ENCODE measurements around the gene TNK1. TPM values are rescaled to one million over a fixed set of nuclear protein-coding genes. Genes with fewer than 3 reads are reported as not detected.
"Not testable (repeated sequence)": the region's sequence is repeated elsewhere in the genome, so short reads cannot be mapped to it uniquely, and the experiment has no call there.

Gene TNK1
- 2.2 and 3.6 TPM in 2 replicates for total RNA-seq

DNA sequence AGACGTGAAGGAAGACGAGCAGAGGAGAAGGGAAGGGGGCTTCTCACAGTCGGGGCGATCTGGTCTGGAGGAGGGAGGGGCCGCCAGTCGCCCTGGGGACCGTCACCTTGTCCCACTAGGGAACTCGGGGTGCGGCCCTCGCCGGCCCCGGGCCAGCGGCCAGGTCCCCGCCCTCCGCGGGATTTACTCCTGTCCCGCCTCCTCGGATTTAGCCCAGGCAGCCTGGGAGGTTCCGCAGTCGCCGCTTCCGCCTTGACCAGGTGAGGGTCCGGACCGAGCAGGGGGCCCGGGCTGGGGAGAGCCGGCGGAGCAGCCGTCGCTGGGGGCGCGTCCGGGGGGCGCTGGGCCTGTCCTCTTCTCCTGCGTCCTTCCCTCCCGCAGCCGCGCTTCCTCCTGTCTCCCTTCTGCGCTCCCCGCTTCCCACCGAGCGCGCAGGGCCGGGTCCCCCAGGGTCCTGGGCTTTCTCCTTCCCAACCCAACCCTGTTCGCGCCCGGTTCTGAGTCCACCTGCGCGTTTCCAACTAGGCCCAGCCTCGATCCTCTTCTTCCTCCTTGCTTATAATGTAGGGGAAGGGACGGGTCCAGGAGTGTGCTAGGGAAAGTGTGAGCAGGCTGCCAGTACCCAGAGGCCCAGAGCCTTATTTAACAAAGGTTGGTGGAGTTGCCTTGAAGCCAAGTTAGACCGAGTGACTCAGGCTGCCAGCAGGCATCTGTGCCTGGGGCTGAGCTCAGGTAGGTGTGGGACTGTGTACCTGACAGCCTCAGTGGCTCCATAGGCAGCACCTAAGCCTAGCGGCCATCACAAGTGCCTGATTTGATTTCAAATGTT is at the start of gene TNK1:
Gene TNK1 (plus strand): TSS at position 235 of the 829 bp plus-strand sequence. CDS start 1,838 bp downstream, outside the sequence.
- no peak for DNase-seq

DNA sequence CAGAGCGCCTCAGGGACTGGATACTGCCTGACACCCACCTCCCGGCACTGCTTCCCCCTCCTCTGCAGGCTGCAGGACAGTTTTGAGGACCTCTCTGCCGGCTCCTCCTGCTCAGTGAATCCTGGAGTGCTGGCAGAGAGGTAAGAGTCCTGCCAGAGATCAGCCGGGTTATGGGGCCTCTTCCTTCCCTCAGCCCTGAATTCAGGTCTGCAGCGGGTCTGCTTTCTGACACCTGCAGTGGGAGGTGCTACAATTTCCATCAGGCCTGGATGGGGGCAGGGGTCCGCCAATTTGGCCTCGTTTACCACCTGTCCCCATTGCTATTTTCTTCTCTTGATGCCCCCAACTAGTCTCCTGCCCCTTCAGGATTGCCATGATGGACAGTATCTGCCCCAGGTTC is 48.8 kb upstream of the TNK1 start:
- no peak for DNase-seq

GRCh38 chr17:7332600-7333069 is 48.3 kb upstream of the TNK1 start:
- DNase-seq: not testable (repeated sequence)

DNA sequence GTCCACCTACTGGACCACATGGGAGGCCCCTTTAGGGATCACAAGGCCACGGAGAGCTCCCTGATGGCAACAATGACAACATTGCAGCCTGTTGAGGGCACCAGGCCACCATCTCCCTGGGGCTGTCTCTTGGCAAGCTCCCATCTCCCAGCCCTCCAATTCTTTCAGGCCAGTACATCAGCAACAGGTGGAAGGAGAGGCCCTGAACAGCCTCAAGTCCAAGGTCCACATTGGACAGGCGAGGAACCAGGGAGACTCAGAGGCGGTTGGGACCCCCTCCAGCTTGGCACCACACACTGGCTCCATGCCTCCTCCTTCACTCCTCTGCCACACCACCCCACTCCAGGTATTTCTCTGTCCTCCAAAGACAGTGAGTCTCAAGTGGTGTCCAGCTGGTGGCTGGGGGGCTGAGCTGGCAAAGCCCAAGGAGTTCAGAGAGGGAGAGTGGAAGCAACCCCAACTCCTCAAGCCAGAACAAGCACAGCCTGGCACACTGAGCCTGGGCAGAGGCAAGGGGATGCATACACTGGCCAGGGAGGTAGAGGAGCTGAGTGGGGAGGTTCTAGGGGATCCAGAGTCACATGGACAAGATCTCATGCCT is 45.9 kb upstream of the TNK1 start:
- no peak for DNase-seq

DNA sequence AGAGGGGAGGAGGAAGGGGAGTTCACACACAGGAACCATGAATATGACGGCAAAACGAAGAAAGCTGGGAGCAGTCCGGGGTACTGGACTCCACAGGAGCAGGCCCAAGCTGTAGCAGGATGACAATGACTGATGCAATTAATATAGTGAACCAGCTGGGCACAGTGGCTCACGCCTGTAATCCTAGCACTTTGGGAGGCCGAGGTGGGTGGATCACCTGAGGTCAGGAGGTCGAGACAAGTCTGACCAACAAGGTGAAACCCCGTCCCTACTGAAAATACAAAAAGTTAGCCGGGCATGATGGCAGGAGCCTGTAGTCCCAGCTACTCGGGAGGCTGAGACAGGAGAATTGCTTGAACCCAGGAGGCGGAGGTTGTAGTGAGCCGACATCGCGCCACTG is 45.1 kb upstream of the TNK1 start:
- DNase-seq: not testable (repeated sequence)

- DNase-seq: no peak
These were observed 44.4 kb upstream of the TNK1 start, which contains the start of gene ACAP1 for GRCh38 chr17:7336240-7337175. Gene ACAP1 (plus strand): TSS chr17:7336529. CDS start chr17:7336735, 206 bp downstream.

GRCh38 chr17:7337600-7337999 is 43.3 kb upstream of the TNK1 start:
- DNase-seq: not testable (repeated sequence)

- no peak for DNase-seq
These were observed 40.7 kb upstream of the TNK1 start for GRCh38 chr17:7340179-7340578.

GRCh38 chr17:7341842-7342241 is 39.0 kb upstream of the TNK1 start:
- DNase-seq: no peak

- no peak for DNase-seq
These were observed 37.6 kb upstream of the TNK1 start for GRCh38 chr17:7343250-7343649.

DNA sequence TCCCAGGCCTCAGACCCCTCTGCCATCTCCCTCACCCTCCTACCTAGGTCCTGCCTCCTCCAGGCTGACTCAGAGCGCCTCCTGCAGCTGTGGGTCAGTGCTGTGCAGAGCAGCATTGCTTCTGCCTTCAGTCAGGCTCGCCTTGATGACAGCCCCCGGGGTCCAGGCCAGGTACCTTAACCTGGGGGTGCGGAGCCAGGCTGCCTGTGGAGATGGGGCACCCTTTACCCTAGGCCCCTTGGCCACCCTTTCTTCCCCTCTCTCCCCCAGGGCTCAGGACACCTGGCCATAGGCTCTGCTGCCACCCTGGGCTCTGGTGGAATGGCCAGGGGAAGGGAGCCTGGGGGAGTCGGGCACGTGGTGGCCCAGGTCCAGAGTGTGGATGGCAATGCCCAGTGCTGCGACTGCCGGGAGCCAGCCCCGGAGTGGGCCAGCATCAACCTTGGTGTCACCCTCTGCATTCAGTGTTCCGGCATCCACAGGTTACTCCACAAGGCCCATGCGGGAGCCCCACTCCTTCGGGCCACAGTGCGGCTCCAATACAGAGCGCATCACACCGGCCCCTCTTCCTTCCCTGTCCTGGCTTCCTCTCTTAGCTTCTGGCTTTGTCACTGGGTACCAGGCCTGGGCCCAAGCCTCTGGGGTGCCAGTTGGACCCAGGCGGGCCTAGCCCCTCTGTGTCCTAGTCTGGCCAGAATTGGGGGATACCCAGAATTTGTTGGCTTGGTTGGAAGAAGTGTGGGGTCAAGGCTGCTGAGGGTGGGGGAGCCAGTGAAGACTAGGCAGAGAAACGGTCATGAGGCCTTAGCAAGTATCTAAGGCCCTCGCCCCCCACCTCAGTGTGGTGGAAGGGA is 33.9 kb upstream of the TNK1 start:
- DNase-seq: no peak

DNA sequence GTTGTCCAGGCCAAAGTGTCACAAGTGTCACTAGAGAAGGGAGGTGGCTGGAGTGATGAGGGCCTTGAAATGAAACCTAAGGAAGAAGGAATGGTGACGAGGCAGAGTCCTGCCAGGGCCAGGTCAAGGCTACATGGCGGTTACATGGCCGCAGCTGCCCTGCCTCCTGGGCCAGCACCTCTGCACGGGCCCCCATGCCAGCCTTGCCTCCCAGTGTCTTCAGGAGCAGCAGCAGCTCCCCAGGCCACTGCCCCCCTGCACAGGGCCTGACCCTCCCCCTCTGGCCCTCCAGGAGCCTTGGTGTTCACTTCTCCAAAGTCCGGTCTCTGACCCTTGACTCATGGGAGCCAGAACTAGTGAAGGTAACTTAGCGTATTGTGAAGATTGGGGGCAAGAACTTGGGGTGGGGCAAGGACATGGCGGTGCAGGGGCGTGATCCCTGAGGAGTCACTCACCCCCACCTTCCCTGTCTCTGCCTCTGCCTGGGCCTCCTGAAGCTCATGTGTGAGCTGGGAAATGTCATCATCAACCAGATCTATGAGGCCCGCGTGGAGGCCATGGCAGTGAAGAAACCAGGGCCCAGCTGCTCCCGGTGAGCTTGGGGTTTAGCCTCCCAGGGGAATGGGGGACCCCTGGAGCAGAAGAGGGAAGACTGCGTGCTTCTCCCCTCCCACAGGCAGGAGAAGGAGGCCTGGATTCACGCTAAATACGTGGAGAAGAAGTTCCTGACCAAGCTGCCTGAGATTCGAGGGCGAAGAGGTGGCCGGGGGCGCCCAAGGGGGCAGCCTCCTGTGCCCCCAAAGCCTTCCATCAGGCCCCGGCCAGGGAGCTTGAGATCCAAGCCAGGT is 33.0 kb upstream of the TNK1 start:
- DNase-seq: no peak

DNA sequence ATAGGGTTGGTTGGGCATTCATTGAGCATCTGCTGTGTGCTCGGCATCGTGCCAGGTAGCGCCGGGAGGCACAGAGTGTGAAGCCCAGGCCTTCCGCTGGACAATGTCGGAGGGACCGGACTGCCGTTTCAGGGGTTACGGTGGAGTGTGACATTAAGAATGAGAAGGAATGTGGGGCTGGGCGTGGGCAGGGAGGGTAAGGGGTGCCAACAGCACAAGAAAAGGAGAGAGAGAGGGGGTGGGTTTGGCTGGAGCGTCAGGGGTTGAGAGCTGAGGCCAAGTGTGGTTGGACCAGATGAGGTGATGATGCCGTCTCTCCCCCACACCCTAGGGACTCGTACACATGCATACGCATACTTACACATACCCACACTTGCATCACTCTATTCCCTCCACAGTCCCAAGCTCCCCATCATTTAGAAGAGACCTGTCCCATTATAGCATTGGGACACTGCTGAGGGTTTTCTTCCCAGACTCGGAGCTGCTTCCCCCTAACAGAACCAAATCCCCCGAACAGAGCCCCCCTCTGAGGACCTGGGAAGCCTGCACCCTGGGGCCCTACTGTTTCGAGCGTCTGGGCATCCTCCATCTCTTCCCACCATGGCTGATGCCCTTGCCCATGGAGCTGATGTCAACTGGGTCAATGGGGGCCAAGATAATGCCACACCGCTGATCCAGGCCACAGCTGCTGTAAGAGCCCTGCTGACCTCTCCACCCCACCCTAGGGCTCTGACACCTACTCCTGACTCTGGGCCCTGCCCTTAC is 32.2 kb upstream of the TNK1 start:
- DNase-seq: no peak

DNA sequence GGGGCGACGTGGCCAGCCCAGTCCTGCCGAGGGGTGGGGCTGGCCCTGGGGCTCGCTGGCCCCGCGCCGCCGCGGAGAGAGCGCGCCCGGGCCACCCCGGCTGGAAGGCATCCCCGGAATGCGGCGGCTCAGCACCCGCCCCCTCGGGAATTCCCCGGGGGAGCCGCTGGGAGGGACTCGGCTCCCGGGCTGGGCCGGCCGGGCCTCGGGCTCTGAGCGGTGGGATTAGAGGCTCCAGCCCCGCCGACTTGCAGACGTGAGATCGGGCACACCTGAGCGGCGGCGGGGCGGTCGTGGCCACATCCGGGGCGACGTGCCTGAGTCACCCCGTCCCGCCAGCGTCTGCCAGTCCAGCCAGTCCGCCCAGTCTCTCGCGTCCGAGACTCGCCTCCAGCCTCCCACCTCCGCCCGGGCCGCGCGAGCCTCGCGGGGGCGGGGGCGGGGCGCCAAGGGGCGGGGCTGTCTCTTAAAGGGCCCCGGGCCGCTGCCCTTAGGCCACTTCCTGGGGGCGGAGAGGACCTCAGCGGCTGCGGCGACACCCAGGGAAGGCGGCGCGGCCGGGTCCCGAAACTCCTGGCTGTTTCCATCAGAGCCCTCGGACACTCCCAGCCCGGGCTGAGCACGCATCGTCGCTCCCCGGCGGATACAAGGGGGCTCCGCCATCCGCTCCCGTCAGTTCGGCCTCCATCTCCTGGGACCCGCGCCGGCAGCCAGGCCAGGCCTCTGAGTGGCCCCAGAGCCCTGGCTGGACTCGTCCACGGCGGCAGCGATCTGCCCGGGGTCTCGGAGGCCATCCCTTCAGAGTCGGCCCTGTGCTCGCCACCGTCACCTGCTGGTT is 29.0 kb upstream of the TNK1 start, which contains the start of gene KCTD11:
Gene KCTD11 (plus strand): TSS at position 498 of the 838 bp plus-strand sequence.
- DNase-seq: peak; percentile 70

DNA sequence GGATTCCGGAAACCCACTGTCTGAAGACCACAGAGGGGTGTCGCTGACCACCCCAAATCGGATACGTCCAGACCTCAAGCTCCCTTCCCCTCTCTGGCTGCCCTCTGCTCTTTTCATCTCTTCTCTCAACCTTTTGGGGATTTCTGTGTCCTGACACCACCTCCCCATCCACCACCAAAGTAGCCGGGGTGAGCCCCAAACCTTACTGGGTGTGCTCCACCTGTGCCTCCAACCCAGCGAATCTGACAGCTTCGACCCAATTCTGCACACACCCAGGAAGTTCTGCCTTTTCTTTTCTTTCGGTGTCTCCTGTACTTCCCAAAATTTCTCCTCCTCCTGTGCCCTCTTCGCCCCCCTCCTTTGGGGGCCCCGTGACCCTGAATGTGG is 28.4 kb upstream of the TNK1 start:
- DNase-seq: no peak

- DNase-seq: no peak
These were observed 27.8 kb upstream of the TNK1 start for GRCh38 chr17:7352910-7353635.

GRCh38 chr17:7354262-7354843 is 26.5 kb upstream of the TNK1 start:
- DNase-seq: no peak

DNA sequence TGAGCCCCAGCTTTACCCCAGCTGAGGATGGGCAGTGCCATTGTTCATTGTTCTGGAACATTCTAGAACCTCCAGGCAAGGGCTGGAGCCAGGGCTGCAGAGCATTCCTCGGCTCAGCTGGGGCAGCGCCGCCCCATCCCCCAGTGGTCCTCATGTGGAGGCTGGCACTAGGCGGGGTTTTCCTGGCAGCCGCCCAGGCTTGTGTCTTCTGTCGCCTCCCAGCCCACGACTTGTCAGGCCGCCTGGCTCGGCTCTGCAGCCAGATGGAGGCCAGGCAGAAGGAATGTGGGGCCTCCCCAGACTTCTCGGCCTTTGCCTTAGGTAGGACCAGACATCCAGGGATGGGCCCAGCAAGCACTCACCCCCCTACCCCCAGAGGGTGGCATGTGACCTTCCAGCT is 25.8 kb upstream of the TNK1 start, which contains the start of gene TMEM95:
Gene TMEM95 (plus strand): TSS at position 104 of the 400 bp plus-strand sequence. CDS start 49 bp downstream, at position 153.
- DNase-seq: no peak

Measured in dermis blood vessel endothelial cell (primary cell).